Activated T-cell treated with anti-CD3 and anti-CD28 coated beads, Interleukin-2, amount 50 U/mL, for 4 hours (primary cell): ENCODE measurements around the gene MACROD2. TPM values are rescaled to one million over a fixed set of nuclear protein-coding genes. Genes with fewer than 3 reads are reported as not detected.

ENCODE experiments used
- ATAC-seq, 2 donors: fragments of 200-7000 bp; cut with Tn5 transposase; one replicate each; pipeline ENCODE4 v1.10.0; 2021
- DNase-seq: peaks from one replicate; pipeline ENCODE4 v3.0.0-alpha.2; 2020
- H3K27me3 Mint-ChIP-seq: one replicate; pipeline ENCODE4 v1.8.0; 2021; ENCODE audit warnings: low read depth, mixed read lengths
- H3K36me3 Mint-ChIP-seq: one replicate; pipeline ENCODE4 v1.8.0; 2022; ENCODE audit warnings: mixed read lengths; ENCODE audit not compliant: insufficient read depth
- H3K4me1 Mint-ChIP-seq: one replicate; pipeline ENCODE4 v1.8.0; 2021; ENCODE audit warnings: low read depth, mixed read lengths
- H3K4me3 Mint-ChIP-seq: one replicate; pipeline ENCODE4 v1.8.0; 2021; ENCODE audit warnings: mild to moderate bottlenecking, moderate library complexity, mixed read lengths
- H3K9me3 Mint-ChIP-seq: one replicate; pipeline ENCODE4 v1.8.0; 2021; ENCODE audit warnings: mixed read lengths
- total RNA-seq, 3 donors: library from RNA; stranded (reverse); gene quantifications; one replicate each; pipeline ENCODE4 v1.2.1, GENCODE V29; 2021

The MACROD2 gene
- total RNA-seq, 3 donors from 2014 or later, result 0.10 TPM; not detected in 2

- Mint-ChIP-seq H3K9me3 (peaks cover 9% of the 10 kb centered on the region), H3K36me3 (no peaks in the 10 kb centered on the region), H3K27me3 (no peaks in the 10 kb centered on the region), H3K4me1 (no peaks in the 10 kb centered on the region), H3K4me3 (no peak overlapping the region)
- DNase-seq (no peak), ATAC-seq (no peak)
These were observed 299.9 kb downstream of the MACROD2 start for GRCh38 chr20:14295238-14295637.

- Mint-ChIP-seq H3K4me1 (no peaks in the 10 kb centered on the region), H3K36me3 (no peaks in the 10 kb centered on the region), H3K9me3 (peaks cover 9% of the 10 kb centered on the region), H3K4me3 (no peak overlapping the region), H3K27me3 (no peaks in the 10 kb centered on the region)
- DNase-seq (no peak), ATAC-seq (no peak)
These were observed 300.5 kb downstream of the MACROD2 start for GRCh38 chr20:14295770-14296309.

- Mint-ChIP-seq H3K4me1 (no peaks in the 10 kb centered on the region), H3K27me3 (no peaks in the 10 kb centered on the region), H3K9me3 (peaks cover 9% of the 10 kb centered on the region), H3K36me3 (no peaks in the 10 kb centered on the region), H3K4me3 (no peak overlapping the region)
- ATAC-seq, result no peak
- DNase-seq, result no peak
These were observed 304.5 kb downstream of the MACROD2 start for GRCh38 chr20:14299831-14300230.

GRCh38 chr20:14303106-14303505 lies 307.8 kb downstream of the MACROD2 start:
- H3K27me3 Mint-ChIP-seq, result no peaks in the 10 kb centered on the region
- H3K9me3 Mint-ChIP-seq, result peaks cover 18% of the 10 kb centered on the region
- no peak for ATAC-seq
- DNase-seq, result no peak
- H3K36me3 Mint-ChIP-seq, result no peaks in the 10 kb centered on the region
- no peaks in the 10 kb centered on the region for H3K4me1 Mint-ChIP-seq
- no peak overlapping the region for H3K4me3 Mint-ChIP-seq

- ATAC-seq, result no peak
These were observed 308.3 kb downstream of the MACROD2 start for GRCh38 chr20:14303651-14304050.

GRCh38 chr20:14304472-14304871 lies 309.2 kb downstream of the MACROD2 start:
- H3K36me3 Mint-ChIP-seq, result no peaks in the 10 kb centered on the region
- H3K4me3 Mint-ChIP-seq, result no peak overlapping the region
- ATAC-seq (no peak), DNase-seq (no peak)
- peaks cover 14% of the 10 kb centered on the region for H3K9me3 Mint-ChIP-seq
- H3K4me1 Mint-ChIP-seq, result no peaks in the 10 kb centered on the region
- no peaks in the 10 kb centered on the region for H3K27me3 Mint-ChIP-seq

More at GRCh38 chr20:14303651-14304050, 308.3 kb downstream of the MACROD2 start:
- no peak for DNase-seq
- H3K36me3 Mint-ChIP-seq, result no peaks in the 10 kb centered on the region
- no peaks in the 10 kb centered on the region for H3K27me3 Mint-ChIP-seq
- peaks cover 15% of the 10 kb centered on the region for H3K9me3 Mint-ChIP-seq
- H3K4me3 Mint-ChIP-seq, result no peak overlapping the region
- no peaks in the 10 kb centered on the region for H3K4me1 Mint-ChIP-seq

GRCh38 chr20:14307956-14308355 lies 312.6 kb downstream of the MACROD2 start:
- no peak for ATAC-seq
- Mint-ChIP-seq H3K9me3 (peaks cover 14% of the 10 kb centered on the region), H3K27me3 (no peaks in the 10 kb centered on the region), H3K4me3 (no peak overlapping the region), H3K36me3 (no peaks in the 10 kb centered on the region), H3K4me1 (no peaks in the 10 kb centered on the region)
- no peak for DNase-seq

GRCh38 chr20:14310977-14311627 lies 315.8 kb downstream of the MACROD2 start:
- no peak for ATAC-seq
- DNase-seq, result no peak
- no peaks in the 10 kb centered on the region for H3K4me1 Mint-ChIP-seq
- peaks cover 4% of the 10 kb centered on the region for H3K9me3 Mint-ChIP-seq
- H3K27me3 Mint-ChIP-seq, result no peaks in the 10 kb centered on the region
- no peak overlapping the region for H3K4me3 Mint-ChIP-seq
- H3K36me3 Mint-ChIP-seq, result no peaks in the 10 kb centered on the region

GRCh38 chr20:14312001-14312400 lies 316.7 kb downstream of the MACROD2 start:
- ATAC-seq (no peak), DNase-seq (no peak)
- H3K27me3 Mint-ChIP-seq, result no peaks in the 10 kb centered on the region
- H3K9me3 Mint-ChIP-seq, result peaks cover 4% of the 10 kb centered on the region
- no peaks in the 10 kb centered on the region for H3K4me1 Mint-ChIP-seq
- no peaks in the 10 kb centered on the region for H3K36me3 Mint-ChIP-seq
- no peak overlapping the region for H3K4me3 Mint-ChIP-seq

GRCh38 chr20:14313341-14314020 lies 318.2 kb downstream of the MACROD2 start:
- no peak overlapping the region for H3K4me3 Mint-ChIP-seq
- H3K9me3 Mint-ChIP-seq, result peaks cover 4% of the 10 kb centered on the region
- DNase-seq, result no peak
- H3K36me3 Mint-ChIP-seq, result no peaks in the 10 kb centered on the region
- H3K27me3 Mint-ChIP-seq, result no peaks in the 10 kb centered on the region
- no peak for ATAC-seq
- no peaks in the 10 kb centered on the region for H3K4me1 Mint-ChIP-seq

- Mint-ChIP-seq H3K9me3 (peaks cover 15% of the 10 kb centered on the region), H3K36me3 (no peaks in the 10 kb centered on the region), H3K4me1 (no peaks in the 10 kb centered on the region), H3K4me3 (no peak overlapping the region), H3K27me3 (no peaks in the 10 kb centered on the region)
- ATAC-seq (no peak), DNase-seq (no peak)
These were observed 324.4 kb downstream of the MACROD2 start for GRCh38 chr20:14319704-14320103.

GRCh38 chr20:14331646-14332045 lies 336.3 kb downstream of the MACROD2 start:
- DNase-seq (no peak), ATAC-seq (no peak)
- no peaks in the 10 kb centered on the region for H3K36me3 Mint-ChIP-seq
- no peaks in the 10 kb centered on the region for H3K27me3 Mint-ChIP-seq
- peaks cover 4% of the 10 kb centered on the region for H3K9me3 Mint-ChIP-seq
- no peak overlapping the region for H3K4me3 Mint-ChIP-seq
- no peaks in the 10 kb centered on the region for H3K4me1 Mint-ChIP-seq

- no peaks in the 10 kb centered on the region for H3K4me1 Mint-ChIP-seq
- no peak for ATAC-seq
- peaks cover 4% of the 10 kb centered on the region for H3K9me3 Mint-ChIP-seq
- no peak for DNase-seq
- no peak overlapping the region for H3K4me3 Mint-ChIP-seq
- no peaks in the 10 kb centered on the region for H3K27me3 Mint-ChIP-seq
- no peaks in the 10 kb centered on the region for H3K36me3 Mint-ChIP-seq
These were observed 337.6 kb downstream of the MACROD2 start for GRCh38 chr20:14332866-14333265.

GRCh38 chr20:14333721-14334120 lies 338.4 kb downstream of the MACROD2 start:
- Mint-ChIP-seq H3K9me3 (peaks cover 4% of the 10 kb centered on the region), H3K4me1 (no peaks in the 10 kb centered on the region), H3K36me3 (no peaks in the 10 kb centered on the region), H3K27me3 (no peaks in the 10 kb centered on the region), H3K4me3 (no peak overlapping the region)
- ATAC-seq (no peak), DNase-seq (no peak)

GRCh38 chr20:14334306-14334930 lies 339.1 kb downstream of the MACROD2 start:
- ATAC-seq (no peak), DNase-seq (no peak)
- H3K4me3 Mint-ChIP-seq, result no peak overlapping the region
- H3K27me3 Mint-ChIP-seq, result no peaks in the 10 kb centered on the region
- no peaks in the 10 kb centered on the region for H3K36me3 Mint-ChIP-seq
- no peaks in the 10 kb centered on the region for H3K4me1 Mint-ChIP-seq
- peaks cover 4% of the 10 kb centered on the region for H3K9me3 Mint-ChIP-seq
